Stromal cell of bone marrow (primary cell): ENCODE data around the gene ZNF653.

Experiments
- DNase-seq: peaks from one replicate; pipeline ENCODE4 v3.0.0-alpha.2; 2012; ENCODE audit warnings: low read depth

Gene ZNF653

DNA sequence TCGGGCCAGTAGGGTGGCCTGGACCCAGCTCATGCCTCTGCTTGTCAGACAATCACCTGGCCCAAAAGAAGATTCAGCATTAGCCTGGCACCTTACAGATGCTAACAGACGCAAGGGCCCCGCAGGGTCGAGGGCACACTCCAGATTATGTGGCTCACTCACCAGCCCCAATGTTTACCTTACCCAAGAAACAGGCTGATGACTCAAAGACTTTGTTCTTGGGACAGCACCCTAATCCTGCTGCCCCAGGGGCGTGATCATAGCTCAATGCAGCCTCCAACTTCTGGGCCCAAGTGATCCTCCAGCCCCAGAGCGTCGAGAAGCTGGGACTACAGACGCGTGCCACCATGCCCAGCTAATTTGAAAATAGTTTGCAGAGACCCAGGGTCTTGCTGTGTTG, 13.5 kb upstream of the ZNF653 start:
- DNase-seq: no peak

DNA sequence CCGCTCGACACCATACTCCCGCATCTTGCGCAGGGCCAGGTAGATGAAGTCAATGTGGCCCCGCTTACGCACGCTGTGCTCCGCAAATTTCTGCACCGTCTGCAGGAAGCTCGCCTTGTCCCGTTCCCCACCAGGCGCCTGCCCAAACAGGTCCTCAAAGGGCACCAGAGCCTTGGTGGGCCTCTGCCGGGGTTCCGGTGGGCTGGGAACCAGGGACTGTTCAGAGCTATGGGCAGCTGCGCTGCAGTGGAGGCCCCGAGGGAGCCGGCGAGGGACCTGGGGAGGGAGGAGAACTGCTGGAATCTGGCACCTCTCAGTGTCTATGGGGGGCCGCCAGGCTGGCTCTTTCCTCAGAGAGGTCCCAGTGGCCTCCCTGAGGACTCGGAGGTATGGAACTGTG, 8.3 kb upstream of the ZNF653 start:
- DNase-seq: no peak

DNA sequence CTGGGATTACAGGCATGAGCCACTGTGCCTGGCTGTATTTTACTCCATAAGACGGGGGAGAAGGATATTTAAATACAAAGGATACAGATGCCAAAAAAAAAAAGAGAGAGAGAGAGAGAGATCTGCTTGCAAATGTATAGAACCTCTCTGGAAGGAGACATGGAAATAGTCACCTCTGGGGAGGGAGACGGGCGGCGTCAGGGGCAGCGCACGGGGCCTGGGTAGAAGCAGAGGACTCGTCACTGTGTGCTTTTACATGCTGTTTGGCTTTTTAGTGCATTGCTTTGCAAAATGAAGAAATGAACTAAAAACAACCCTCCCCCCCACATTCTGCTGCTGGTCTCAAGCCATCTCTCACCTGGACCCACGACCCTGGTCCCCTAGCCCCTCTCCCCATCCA, 4.8 kb upstream of the ZNF653 start:
- no peak for DNase-seq

DNA sequence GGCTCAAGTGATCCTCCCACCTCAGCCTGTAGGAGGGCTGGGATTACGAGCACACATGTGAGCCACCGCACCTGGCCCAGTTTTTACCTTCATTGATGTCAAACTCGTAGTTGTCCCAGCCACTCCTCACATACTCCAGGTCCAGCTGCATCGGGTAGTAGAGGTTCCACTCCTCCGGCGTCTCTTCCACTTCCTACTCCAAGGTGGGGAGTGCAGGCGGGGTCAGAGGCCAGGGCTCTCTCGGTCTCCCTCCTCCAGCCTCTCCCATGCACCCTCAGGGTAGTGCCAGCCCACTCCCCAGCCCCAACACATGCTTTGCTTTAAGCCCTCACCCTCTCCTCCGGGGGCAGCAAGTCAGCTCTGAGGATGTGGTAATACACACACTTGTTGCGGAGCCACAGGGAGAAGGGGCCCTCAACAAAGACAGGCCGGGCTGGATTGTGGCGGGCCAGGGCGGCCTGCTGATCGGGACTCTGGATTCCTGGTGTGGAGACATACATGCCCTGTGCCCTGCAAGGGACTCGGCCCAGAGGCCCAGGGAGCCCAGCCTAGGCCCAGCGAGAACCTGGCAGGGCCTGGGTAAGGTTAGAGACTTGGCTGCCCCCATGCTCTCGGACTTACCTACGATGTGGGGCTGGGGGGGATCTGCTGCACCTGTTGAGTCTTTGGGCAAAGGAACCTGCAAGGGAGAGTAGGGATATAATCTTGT, 1.9 kb upstream of the ZNF653 start:
- DNase-seq: no peak

DNA sequence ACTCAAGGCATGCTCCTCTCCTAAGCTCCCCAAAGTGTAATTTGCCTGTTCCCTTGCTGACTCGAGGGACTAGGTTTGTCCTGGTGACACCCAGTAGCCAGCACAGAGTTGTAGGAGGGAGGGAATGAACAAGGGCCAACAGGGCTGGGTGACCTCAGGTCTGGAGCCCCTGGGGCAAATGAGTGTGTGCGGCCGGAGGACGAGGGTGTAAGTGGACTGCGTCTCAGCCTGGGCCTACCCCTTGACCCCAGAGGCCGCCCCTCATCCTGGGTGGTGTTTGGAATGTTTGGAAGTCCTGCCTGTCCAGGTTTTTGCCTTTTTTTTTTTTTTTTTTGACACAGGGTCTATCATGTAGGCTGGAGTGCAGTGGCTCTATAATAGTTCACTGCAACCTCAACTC, 1.3 kb upstream of the ZNF653 start:
- DNase-seq: no peak

DNA sequence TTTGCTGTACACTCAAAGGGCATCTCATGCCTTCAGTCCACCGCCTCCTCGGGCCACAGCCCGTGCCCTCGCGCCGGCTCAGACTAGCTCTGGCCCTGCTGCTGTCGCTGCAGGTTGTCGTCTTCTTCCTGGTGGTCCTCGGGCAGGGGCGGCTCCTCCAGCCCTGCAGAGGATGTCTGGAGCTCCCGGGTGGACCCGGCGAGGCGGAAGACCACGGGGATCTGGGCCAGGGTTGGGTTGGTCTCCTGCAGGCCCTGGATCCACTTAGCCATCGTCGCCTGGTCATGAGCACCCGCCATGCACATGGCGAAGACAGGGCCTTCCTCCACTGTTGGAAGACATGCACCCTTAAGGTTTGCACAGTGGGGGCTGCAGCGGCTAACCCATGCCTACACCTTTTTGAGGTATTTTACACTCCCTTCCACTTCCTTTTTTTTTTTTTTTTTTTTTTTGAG, 489 bp upstream of the ZNF653 start:
- no peak for DNase-seq

DNA sequence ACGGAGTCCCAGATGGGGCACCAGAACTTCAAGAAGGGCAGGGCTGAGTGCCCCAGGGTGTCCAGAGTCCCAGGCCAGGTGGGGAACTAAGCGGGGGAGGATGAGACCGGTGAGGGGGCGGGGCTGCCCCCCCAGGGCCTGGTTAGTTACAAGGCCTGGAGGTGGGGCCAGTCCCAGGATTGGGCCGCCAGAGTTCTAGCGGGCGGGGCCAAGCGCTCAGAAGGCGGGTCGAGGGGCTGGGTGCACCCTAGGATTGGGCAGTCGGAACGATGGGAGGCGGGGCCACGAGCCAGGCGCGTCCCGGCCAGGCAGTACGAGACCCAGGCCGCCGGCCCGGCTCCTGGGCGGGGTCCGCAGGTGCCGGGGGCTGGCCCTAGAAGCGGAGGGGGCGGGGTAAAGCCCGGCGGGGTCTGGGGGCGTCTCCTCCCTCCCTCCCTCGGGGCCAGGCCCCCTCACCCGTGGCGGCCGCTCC, 571 bp downstream of the ZNF653 start:
- DNase-seq: peak; percentile 92

DNA sequence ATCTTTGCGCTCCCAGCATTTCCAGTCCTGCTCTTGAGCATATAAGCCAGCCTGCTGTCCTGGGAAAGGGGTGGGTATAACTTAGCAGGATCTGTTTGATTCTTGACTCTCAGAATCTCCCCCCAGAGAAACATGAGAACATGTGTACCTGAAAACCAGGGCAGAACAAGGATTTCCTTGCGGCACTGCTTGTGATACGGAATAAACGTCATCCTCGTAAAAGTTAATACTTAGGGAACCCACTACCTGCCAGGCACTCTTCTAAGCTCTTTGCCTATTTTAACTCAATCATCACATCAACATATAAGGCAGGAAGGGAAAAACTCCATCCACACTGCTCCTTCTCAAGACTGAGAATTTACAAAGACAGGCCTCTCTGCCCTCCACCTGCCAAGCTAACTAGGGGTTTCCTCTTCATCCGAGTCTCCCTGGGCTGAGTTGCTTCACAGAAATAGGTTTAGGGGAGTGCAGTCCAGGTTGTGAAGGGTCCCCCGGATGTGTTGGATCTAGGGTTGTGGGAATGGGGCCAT, 1.1 kb downstream of the ZNF653 start:
- no peak for DNase-seq

DNA sequence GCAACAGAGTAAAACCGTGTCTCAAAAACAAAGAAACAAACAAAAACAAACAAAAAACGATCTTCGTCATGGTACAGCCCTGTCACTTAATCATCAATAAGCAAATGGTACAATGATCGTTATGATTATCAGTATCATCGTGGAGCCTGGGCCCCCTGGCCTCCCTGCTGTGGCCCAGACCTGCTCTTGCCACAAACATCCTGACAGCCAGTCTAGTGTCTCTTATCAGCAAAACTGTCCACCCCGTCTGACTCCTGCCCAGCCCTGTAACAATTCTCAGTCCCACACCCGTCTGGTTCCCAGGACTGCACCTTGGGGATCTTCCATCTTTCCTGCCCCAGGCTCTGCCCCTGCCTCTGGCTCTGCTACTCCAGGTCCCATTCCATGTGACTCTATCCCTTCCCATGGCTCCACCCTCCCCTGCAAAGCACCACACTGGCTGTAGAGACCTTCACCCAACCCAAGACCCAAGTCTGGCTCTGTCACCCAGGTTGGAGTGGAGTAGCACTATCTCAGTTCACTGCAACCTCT, 5.7 kb downstream of the ZNF653 start:
- DNase-seq: no peak

DNA sequence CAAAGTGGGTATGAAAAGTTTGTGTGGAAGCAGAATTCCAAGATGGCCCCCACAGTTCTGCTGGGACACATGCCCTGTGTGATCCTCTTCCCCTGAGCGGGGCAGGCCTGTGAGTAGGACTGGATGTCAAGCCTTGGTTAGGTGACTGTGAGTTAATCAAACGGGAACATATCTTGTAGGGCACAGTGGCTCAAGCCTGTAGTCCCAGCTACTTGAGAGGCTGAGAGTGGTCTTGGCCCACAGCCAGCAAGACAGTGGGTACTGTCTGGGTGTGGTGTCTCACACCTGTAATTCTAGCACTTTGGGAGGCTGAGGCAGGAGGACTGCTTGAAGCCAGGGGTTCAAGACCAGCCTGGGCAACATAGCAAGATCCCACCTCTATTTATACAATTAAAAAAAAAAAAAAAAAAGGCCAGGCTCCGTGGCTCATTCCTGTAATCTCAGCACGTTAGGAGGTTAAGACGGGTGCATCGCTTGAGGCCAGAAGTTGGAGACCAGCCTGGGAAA, 6.4 kb downstream of the ZNF653 start:
- no peak for DNase-seq

DNA sequence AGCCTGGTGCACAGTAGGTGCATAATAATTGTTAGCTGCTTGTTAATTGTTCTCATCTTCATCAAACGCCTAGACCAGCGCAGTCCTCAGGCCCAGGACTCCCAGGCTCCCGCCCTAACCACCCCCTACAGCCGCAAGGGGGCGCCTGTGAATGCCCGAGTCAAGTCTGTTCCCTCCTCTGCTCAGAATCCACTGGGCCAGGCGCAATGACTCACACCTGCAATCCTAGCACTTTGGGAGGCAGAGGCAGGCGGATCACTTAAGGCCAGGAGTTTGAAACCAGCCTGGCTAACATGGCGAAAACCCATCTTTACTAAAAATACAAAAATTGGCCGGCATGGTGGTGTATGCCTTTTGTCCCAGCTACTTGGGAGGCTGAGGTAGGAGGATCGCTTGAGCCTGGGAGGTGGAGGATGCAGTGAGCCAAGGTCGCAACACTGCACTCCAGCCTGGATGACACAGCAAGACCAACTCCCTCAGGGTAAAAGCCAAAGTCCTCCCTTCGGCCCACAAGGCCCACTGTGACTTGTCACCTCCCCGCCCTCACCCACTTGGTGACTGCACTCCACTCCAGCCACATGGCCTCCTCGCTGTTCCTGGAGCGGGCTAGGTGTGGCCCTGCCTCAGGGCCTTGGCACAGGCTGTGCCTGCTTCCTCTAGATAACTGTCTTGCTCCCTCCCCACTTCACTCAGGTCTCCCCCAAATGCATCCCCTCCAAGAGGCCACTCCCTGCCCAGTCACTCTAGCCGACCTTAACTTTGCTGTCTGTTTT, 9.1 kb downstream of the ZNF653 start:
- peak; percentile 74 for DNase-seq

DNA sequence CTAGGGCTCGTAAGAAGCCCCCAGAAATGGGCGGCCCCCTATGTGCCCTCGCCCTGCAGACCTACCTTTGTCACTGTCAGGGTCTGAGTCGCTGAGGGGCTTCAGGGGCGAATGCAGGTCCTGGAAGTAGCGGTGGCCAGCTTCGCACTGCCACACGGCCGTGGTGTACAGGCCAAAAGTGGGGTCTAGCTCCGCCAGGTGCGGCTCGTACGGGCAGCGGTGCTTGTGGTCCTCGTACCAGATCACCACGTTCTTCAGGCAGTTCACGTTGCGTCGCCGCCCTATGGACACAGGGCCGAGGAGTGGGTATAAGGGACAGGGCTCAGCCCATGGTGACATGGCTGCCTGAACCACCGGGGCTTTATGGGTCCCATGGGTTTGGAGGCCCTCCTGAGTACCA, 9.8 kb downstream of the ZNF653 start:
- DNase-seq: no peak

DNA sequence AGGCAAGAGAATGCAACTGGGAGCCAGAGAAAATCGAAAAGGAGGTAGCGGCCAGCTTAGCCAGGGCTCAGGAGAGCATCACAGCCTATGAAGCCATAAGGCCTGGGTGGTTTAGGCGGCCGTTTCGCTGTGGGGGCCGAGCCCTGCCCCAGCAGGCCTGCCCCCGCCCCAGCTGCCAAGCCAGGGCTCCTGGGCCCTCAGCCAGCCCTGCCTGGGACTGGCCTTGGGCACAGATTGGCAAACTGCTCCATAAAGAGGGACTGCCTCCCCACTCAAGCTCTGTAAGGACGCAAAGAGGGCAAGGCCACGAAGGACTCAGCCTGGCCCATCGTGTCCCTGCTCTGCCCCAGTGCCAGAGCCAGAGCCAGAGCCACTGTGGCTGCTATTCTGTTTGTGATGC, 10.2 kb downstream of the ZNF653 start:
- DNase-seq: no peak

DNA sequence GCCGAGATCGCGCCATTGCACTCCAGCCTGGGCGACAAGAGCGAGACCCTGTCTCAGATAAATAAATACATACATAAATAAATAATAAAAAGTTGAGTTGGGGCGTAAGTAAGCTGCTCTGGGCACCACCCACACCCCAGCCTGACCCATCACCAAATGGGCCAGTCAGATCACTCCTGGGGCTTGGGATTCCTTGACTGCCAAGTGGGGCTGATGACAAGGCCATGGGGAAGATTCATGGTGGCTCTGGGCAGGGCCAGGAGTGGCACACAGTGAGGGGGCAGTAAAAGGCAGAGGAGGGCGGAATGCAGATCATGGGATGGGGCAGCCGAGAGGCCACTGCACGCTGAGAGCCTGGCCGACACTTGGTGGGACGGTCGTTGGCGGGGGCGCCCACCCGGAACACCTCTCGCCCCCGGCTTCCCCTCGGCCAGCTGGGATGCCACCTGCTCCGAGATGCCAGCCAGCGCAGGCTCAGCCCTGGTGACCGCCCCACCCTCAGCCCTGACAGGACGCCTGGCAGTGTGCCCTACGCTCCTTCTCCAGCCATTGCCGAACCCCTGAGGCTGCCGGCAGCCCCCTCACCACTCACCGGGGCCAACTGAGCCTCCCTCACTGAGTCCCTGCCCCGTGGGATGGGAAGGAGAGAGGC, 10.9 kb downstream of the ZNF653 start:
- DNase-seq: no peak

DNA sequence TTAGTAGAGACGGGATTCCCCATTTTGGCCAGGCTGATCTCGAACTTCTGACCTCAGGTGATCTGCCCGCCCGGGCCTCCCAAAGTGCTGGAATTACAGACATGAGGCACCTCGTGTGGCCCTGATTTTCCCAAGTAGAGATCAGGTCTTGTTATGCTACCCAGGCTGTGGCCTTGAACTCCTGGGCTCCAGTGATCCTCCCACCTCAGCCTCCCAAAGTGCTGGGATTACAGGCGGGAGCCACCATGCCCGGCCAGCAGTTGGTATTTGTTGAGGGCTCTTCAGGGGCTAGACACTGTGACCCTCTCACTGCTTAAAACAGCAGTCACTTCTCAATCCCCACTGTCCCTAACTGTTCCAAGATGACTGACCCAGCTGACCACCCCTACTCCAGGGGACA, 16.3 kb downstream of the ZNF653 start:
- no peak for DNase-seq

DNA sequence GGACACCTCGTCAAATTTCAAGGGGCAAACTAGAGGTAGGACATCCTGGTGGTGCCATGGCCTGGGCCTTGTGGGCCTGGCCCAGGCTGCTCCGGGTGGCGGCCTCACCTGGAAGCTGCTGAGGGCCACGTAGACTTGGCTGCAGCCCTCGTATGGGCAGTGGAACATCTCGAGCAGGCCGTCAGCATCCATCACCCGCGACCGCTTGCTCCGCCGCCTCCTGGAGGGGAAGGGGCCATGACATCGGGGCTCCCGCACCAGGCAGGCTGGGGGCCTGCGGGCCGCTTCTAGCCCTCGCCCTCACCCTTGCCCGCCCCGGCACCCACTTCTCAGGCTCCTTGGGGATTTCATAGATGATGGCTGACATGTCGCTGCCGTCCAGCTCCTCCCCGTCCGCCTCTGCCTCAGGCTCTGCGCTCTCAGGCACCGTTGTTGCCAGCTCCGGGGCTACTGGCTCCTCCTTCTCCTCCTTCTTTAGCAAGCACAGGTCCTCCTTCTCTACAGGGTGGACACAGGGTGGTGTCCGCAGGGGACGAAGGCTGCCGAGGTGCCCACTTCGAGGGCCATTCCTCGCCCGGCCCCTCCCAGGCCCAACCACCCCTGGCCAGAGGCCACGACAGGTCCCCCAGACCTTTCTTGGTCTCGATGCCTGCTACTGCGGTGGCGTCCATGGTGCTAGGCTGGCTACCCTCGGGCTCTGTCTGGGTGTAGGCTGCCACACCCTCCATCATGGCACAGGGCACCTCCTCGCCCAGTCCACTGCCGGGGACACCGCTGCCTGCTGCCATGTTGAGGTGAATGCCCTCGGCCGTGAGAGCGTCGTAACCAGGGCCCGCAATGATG, 18.8 kb downstream of the ZNF653 start:
- no peak for DNase-seq

DNA sequence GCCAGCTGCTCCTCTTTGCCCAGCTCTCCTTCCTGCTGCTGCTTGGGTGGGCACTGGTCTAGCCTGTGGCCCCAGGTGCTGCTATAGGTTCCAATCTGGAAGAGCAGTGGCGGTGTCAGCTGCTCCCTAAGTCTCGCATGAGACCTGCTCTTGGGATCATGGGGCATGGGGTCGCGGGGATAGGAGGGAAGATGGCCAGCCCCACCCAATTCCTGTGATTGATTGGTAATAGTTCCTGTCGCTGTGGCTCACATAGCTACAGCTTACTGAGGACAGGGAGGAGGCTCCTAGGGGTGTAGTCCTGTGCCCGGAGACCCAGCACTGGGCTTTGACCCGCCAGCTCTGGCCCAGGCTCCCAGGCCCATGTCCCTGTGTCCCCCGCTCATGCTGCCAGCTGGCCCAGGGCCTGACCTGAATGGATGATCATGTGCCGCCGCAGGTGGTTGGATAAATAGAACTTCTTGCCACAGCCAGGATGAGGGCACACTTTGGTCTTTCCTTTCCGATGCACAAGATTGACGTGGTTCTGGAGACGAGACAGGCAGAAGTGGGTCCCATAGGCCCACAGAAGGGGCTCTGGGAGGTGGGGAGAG, 20.3 kb downstream of the ZNF653 start:
- no peak for DNase-seq

DNA sequence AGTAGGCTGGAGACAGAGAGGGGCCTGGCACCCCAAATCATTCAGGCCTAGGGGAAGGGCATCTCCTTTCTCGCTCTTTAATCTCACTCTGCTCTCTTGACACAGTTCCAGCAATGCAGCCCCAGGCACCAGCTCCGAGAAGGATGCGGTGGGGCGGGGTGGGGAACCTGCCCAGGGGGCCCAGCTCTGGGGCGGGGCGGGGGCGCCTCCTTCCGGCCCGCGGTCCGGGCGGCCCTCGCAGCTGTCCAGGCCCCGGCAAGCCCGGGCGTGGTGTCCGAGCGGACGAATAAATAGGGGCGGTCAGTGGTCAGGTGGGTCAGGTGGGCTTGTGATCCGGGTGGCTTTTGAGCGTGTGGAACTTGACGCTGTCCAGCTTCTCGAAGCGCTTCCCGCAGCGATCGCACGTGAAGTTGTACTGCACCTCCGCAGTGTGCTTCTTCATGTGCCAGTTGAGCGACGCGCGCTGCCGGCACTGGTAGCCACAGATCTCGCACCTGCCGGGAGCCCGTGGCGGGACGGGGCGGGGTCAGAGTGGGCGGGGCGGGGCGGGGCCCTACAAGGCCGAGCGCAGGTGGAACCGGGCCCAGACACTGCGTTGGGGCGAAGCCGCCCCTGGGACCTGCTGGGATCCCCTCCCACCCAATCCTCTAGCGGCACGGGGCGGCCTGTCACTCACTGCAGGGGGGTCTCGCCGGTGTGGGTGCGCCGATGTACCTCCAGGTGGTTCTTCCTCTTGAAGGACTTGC, 22.1 kb downstream of the ZNF653 start:
- DNase-seq: no peak

DNA sequence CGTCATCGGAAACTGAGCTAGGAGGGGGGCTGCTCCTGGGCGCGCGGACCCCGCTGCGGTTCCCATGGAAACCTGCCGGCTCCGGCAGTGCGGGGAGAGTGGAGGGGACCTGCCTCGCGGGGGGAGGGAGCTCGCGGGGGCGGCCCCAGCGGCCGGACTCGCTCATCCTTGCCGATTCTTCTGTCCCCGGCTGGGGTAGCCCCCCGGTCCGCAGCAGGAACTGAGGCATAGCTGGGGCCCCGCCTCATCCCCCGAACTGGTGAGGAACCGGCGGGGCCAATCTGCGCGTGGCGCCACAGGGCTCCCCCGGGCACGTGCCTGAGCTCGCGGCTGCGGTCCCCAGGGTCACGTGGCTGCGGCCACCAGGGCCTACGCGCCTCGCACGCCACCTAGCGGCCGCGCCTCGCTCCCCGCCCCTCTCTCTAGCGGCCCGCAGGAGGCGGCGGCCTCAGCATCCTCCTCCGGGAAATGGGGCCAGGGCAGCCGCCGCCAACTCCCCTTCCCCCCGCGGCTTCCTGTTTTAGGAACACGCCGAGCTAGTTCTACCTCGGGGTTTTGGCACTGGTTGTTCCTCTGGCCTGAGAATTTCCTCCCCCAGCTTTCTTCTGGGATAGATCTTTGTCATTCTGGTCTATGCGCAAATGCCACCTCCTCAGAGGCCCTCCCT, 23.1 kb downstream of the ZNF653 start:
- DNase-seq: peak; percentile 32
